GM23338 (cell line): ENCODE measurements around the gene TRHDE. TPM values are rescaled to one million over a fixed set of nuclear protein-coding genes. Genes with fewer than 3 reads are reported as not detected.
A peak's percentile ranks its signal among the peaks of the same experiment; 100 is the strongest.

Source experiments
- ATAC-seq: fragments of 200-7000 bp; cut with Tn5 transposase; 3 replicates; pipeline ENCODE4 v1.9.1; 2020
- DNase-seq: peaks from one replicate; pipeline ENCODE4 v3.0.0-alpha.2; 2015; ENCODE audit warnings: low spot score
- H2AFZ ChIP-seq: fragments of 200-600 bp; sonication (generic); 2 replicates; pipeline ENCODE4 v1.8.0; 2016; ENCODE audit warnings: antibody characterized with exemption, mild to moderate bottlenecking, moderate library complexity
- H3F3A ChIP-seq: fragments of 200-600 bp; sonication (generic); replicated peaks from 2 replicates; pipeline ENCODE4 v1.8.0; 2017; ENCODE audit warnings: antibody characterized with exemption, mixed run types, low read depth
- H3K27ac ChIP-seq: fragments of 200-600 bp; sonication (generic); 2 replicates; pipeline ENCODE4 v1.6.1; 2016; ENCODE audit warnings: low read depth
- H3K27me3 ChIP-seq: fragments of 200-600 bp; sonication (generic); 2 replicates; pipeline ENCODE4 v1.8.0; 2016; ENCODE audit warnings: mild to moderate bottlenecking, mixed run types, moderate library complexity; ENCODE audit not compliant: insufficient read depth
- H3K36me3 ChIP-seq: fragments of 200-600 bp; sonication (generic); 2 replicates; pipeline ENCODE4 v1.8.0; 2016; ENCODE audit warnings: mild to moderate bottlenecking; ENCODE audit not compliant: insufficient read depth
- H3K4me1 ChIP-seq: fragments of 200-600 bp; sonication (generic); 2 replicates; pipeline ENCODE4 v1.8.0; 2016; ENCODE audit warnings: mild to moderate bottlenecking, moderate library complexity; ENCODE audit not compliant: insufficient read depth
- H3K4me2 ChIP-seq: fragments of 200-600 bp; sonication (generic); 2 replicates; pipeline ENCODE4 v1.7.1; 2017; ENCODE audit warnings: mixed run types
- H3K4me3 ChIP-seq: fragments of 200-600 bp; sonication (generic); 2 replicates; pipeline ENCODE4 v1.6.1; 2016; ENCODE audit warnings: mixed run types
- H3K79me2 ChIP-seq: fragments of 200-600 bp; sonication (generic); replicated peaks from 2 replicates; pipeline ENCODE4 v1.8.0; 2017; ENCODE audit warnings: mild to moderate bottlenecking; ENCODE audit not compliant: insufficient read depth
- H3K9me2 ChIP-seq: fragments of 200-600 bp; sonication (generic); 2 replicates; pipeline ENCODE4 v1.8.0; 2017; ENCODE audit not compliant: insufficient read depth
- H4K20me1 ChIP-seq: fragments of 200-600 bp; sonication (generic); replicated peaks from 2 replicates; pipeline ENCODE4 v1.8.0; 2017; ENCODE audit warnings: mild to moderate bottlenecking; ENCODE audit not compliant: insufficient read depth
- H3K27ac Mint-ChIP-seq: 2 replicates; pipeline ENCODE4 v1.8.0; 2020; ENCODE audit warnings: inconsistent platforms, mild to moderate bottlenecking, moderate library complexity, mixed read lengths
- H3K27me3 Mint-ChIP-seq: 3 replicates; pipeline ENCODE4 v1.8.0; 2022; ENCODE audit warnings: low read depth, mild to moderate bottlenecking, moderate library complexity, mixed read lengths, inconsistent platforms; ENCODE audit not compliant: insufficient read depth, poor library complexity
- H3K36me3 Mint-ChIP-seq: 3 replicates; pipeline ENCODE4 v1.8.0; 2021; ENCODE audit warnings: low read depth, mild to moderate bottlenecking, inconsistent platforms, moderate library complexity, mixed read lengths
- H3K4me1 Mint-ChIP-seq: 3 replicates; pipeline ENCODE4 v1.8.0; 2020; ENCODE audit warnings: mild to moderate bottlenecking, inconsistent platforms, mixed read lengths
- H3K4me3 Mint-ChIP-seq: 3 replicates; pipeline ENCODE4 v1.8.0; 2021; ENCODE audit warnings: moderate library complexity, mild to moderate bottlenecking, inconsistent platforms, mixed read lengths
- H3K9me3 Mint-ChIP-seq: 3 replicates; pipeline ENCODE4 v1.8.0; 2020; ENCODE audit warnings: moderate library complexity, mild to moderate bottlenecking, inconsistent platforms, mixed read lengths
- CREB1 ChIP-seq: fragments of 250-450 bp; sonication (Bioruptor Pico); IDR thresholded peaks from 2 replicates; pipeline ENCODE4 v1.5.0; 2020; ENCODE audit warnings: low read depth, mild to moderate bottlenecking, moderate library complexity
- EZH2 ChIP-seq: fragments of 200-600 bp; sonication (generic); IDR thresholded peaks from one replicate; pipeline ENCODE4 v1.8.0; 2017; ENCODE audit warnings: antibody characterized with exemption, mild to moderate bottlenecking, low read depth; ENCODE audit not compliant: unreplicated experiment
- EZH2phosphoT487 ChIP-seq: fragments of 200-600 bp; sonication (generic); IDR thresholded peaks from one replicate; pipeline ENCODE4 v1.8.1; 2018; ENCODE audit warnings: antibody characterized with exemption; ENCODE audit not compliant: unreplicated experiment
- JUNB ChIP-seq: IDR thresholded peaks from one replicate; pipeline ENCODE4 v1.6.1; 2016; ENCODE audit warnings: antibody characterized with exemption; ENCODE audit not compliant: unreplicated experiment
- NANOG ChIP-seq: IDR thresholded peaks from 2 replicates; pipeline ENCODE4 v1.6.1; 2016; ENCODE audit warnings: antibody characterized with exemption, borderline replicate concordance
- ZNF114 ChIP-seq: fragments of 250-450 bp; sonication (Bioruptor Pico); IDR thresholded peaks from 2 replicates; pipeline ENCODE4 v1.5.0; 2020; ENCODE audit warnings: mild to moderate bottlenecking, moderate library complexity
- polyA plus RNA-seq: library from polyadenylated mRNA; unstranded; fragments of >200 nt; fragmentation: Nextera tagmentation; extraction: Ambion mirVana; gene quantifications from 2 replicates; pipeline ENCODE4 v1.2.1, GENCODE V29; 2016
- total RNA-seq: library from RNA; depleted of rRNA; stranded (reverse); fragments of >200 nt; shearing (Covaris generic); gene quantifications from 2 replicates; pipeline ENCODE4 v1.2.3, GENCODE V29; 2014
- TF ChIP-seq, protein P1 (sequence below): IDR thresholded peaks from 2 replicates; pipeline ENCODE4 v1.6.1; 2016; ENCODE audit warnings: antibody characterized with exemption
- TF ChIP-seq, protein P2 (sequence below): IDR thresholded peaks from one replicate; pipeline ENCODE4 v1.6.1; 2018; ENCODE audit warnings: antibody characterized with exemption; ENCODE audit not compliant: unreplicated experiment
- TF ChIP-seq, protein P3 (sequence below), 2 experiments: fragments of 200-600 bp in 1 of 2; sonication (generic) in 1 of 2; conservative IDR thresholded peaks; 2 replicates each; pipeline versions ENCODE4 v1.5.1 to v1.6.1; 2016 to 2017; ENCODE audit warnings: antibody characterized with exemption in 2 of 2, low read depth in 2 of 2, mild to moderate bottlenecking in 2 of 2, moderate library complexity in 1 of 2

The TRHDE gene
- total and polyA plus RNA-seq, 2 experiments from 2014 or later = 1.3 to 7.7 TPM

DNA sequence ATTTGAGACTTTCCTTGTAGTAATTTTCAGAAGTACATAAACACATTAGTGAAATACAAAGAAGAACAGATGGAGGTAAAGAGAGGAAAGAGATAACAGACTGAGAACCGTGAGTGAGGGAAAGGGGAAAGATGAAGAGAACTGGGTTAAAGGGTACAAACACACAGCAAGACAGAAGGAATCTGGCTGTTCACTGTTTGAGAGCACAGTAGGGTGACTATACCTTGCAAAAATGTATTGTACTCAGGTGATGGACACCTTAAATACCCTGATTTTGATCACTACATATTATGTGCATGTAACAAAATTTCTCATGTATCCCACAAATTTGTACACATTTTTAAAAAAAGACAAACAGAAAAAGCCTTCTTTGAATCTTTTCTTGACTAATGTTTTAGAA is 2.7 kb upstream of the TRHDE start:
- peaks cover 34% of the 10 kb centered on the region for H3K4me1 Mint-ChIP-seq
- no peak overlapping the region for H3K27ac ChIP-seq
- peak overlapping the region; percentile 80; the same call in 1 of the 2 replicates for H3K4me3 ChIP-seq

DNA sequence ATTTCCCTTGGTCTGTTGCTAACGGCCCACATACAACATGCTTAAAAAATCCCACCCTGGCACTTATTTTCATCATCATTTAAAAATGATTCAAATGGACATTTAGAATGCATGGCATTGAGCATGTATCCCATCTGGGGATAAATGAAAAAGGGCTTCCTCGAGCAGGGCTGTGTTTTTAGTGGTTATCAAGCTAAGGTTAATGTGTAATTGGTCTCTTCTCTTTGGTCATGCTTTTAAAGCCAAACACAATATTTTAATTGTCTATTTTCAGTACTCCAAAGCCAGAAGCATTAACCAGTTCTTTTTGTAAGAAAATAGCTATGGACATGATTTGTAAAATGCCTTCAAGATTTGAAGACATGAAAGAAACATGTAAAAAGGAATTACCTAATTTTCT is 1.9 kb upstream of the TRHDE start:
- H3K4me1 ChIP-seq = peaks cover 36% of the 10 kb centered on the region
- no peaks in the 10 kb centered on the region for H3K36me3 Mint-ChIP-seq
- no peaks in the 10 kb centered on the region for H4K20me1 ChIP-seq
- H3K9me3 Mint-ChIP-seq = no peaks in the 10 kb centered on the region
- no peak overlapping the region for H2AFZ ChIP-seq
- no peaks in the 10 kb centered on the region for H3K36me3 ChIP-seq
- ATAC-seq (no peak), DNase-seq (no peak)
- H3K4me2 ChIP-seq = peak overlapping the region; percentile 91
- H3K27ac Mint-ChIP-seq = no peak overlapping the region
- peaks cover 27% of the 10 kb centered on the region for H3K79me2 ChIP-seq
- H3K27me3 ChIP-seq = peaks cover 31% of the 10 kb centered on the region
- no peak overlapping the region for H3K27ac ChIP-seq
- peak overlapping the region; percentile 80 for H3K4me3 ChIP-seq
- peaks cover 34% of the 10 kb centered on the region for H3K27me3 Mint-ChIP-seq
- H3K4me1 Mint-ChIP-seq = peaks cover 34% of the 10 kb centered on the region
- no peaks in the 10 kb centered on the region for H3K9me2 ChIP-seq
- peak overlapping the region; percentile 30 for H3K4me3 Mint-ChIP-seq
- no peaks in the 10 kb centered on the region for H3F3A ChIP-seq
- TF ChIP-seq CREB1 (CRISPR knock-in tag) (no peak), EZH2 (no peak), EZH2phosphoT487 (no peak), NANOG (no peak)
- TF ChIP-seq, protein P1, sequence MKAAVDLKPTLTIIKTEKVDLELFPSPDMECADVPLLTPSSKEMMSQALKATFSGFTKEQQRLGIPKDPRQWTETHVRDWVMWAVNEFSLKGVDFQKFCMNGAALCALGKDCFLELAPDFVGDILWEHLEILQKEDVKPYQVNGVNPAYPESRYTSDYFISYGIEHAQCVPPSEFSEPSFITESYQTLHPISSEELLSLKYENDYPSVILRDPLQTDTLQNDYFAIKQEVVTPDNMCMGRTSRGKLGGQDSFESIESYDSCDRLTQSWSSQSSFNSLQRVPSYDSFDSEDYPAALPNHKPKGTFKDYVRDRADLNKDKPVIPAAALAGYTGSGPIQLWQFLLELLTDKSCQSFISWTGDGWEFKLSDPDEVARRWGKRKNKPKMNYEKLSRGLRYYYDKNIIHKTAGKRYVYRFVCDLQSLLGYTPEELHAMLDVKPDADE = no peak

More for the DNA sequence above, 2.7 kb upstream of the TRHDE start:
- Mint-ChIP-seq H3K4me3 (no peak overlapping the region), H3K36me3 (no peaks in the 10 kb centered on the region), H3K27me3 (peaks cover 29% of the 10 kb centered on the region), H3K27ac (no peak overlapping the region), H3K9me3 (no peaks in the 10 kb centered on the region)
- Histone ChIP-seq H3K4me1 (peaks cover 29% of the 10 kb centered on the region), H2AFZ (no peak overlapping the region), H3K79me2 (peaks cover 20% of the 10 kb centered on the region), H3K9me2 (no peaks in the 10 kb centered on the region), H3K36me3 (no peaks in the 10 kb centered on the region), H4K20me1 (no peaks in the 10 kb centered on the region), H3K27me3 (peaks cover 23% of the 10 kb centered on the region), H3K4me2 (peak overlapping the region; percentile 91), H3F3A (no peaks in the 10 kb centered on the region)
- no peak for TF ChIP-seq ZNF114 (CRISPR knock-in tag)
- no peak for TF ChIP-seq NANOG
- TF ChIP-seq JUNB = no peak
- TF ChIP-seq, protein P2, sequence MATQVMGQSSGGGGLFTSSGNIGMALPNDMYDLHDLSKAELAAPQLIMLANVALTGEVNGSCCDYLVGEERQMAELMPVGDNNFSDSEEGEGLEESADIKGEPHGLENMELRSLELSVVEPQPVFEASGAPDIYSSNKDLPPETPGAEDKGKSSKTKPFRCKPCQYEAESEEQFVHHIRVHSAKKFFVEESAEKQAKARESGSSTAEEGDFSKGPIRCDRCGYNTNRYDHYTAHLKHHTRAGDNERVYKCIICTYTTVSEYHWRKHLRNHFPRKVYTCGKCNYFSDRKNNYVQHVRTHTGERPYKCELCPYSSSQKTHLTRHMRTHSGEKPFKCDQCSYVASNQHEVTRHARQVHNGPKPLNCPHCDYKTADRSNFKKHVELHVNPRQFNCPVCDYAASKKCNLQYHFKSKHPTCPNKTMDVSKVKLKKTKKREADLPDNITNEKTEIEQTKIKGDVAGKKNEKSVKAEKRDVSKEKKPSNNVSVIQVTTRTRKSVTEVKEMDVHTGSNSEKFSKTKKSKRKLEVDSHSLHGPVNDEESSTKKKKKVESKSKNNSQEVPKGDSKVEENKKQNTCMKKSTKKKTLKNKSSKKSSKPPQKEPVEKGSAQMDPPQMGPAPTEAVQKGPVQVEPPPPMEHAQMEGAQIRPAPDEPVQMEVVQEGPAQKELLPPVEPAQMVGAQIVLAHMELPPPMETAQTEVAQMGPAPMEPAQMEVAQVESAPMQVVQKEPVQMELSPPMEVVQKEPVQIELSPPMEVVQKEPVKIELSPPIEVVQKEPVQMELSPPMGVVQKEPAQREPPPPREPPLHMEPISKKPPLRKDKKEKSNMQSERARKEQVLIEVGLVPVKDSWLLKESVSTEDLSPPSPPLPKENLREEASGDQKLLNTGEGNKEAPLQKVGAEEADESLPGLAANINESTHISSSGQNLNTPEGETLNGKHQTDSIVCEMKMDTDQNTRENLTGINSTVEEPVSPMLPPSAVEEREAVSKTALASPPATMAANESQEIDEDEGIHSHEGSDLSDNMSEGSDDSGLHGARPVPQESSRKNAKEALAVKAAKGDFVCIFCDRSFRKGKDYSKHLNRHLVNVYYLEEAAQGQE = no peak
- TF ChIP-seq, protein P3, sequence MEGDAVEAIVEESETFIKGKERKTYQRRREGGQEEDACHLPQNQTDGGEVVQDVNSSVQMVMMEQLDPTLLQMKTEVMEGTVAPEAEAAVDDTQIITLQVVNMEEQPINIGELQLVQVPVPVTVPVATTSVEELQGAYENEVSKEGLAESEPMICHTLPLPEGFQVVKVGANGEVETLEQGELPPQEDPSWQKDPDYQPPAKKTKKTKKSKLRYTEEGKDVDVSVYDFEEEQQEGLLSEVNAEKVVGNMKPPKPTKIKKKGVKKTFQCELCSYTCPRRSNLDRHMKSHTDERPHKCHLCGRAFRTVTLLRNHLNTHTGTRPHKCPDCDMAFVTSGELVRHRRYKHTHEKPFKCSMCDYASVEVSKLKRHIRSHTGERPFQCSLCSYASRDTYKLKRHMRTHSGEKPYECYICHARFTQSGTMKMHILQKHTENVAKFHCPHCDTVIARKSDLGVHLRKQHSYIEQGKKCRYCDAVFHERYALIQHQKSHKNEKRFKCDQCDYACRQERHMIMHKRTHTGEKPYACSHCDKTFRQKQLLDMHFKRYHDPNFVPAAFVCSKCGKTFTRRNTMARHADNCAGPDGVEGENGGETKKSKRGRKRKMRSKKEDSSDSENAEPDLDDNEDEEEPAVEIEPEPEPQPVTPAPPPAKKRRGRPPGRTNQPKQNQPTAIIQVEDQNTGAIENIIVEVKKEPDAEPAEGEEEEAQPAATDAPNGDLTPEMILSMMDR (conservative IDR thresholded peaks at IDR 0.05; ENCODE audit: low read depth in 2 of 2) = no peak
- TF ChIP-seq, protein P1 = no peak
- ATAC-seq (no peak), DNase-seq (no peak)
